Endometrial microvascular endothelial cells (primary cell): ENCODE results near the gene FITM1. TPM values are rescaled to one million over a fixed set of nuclear protein-coding genes. Genes with fewer than 3 reads are reported as not detected.

Experiments
- in situ Hi-C: cut with HindIII; loops from 2 replicates; pipeline ENCODE4 v1.10.0; 2017; ENCODE audit warnings: low sequenced_read_pairs, low pct_unique_long_range_greater_than_20kb; ENCODE audit errors: inconsistent ontology term
- total RNA-seq: library from RNA; depleted of rRNA; stranded (reverse); fragments of >200 nt; gene quantifications from one replicate; pipeline ENCODE4 v1.2.3, GENCODE V29; 2015; ENCODE audit errors: inconsistent ontology term

Gene FITM1
- total RNA-seq, 1 donor from 2014 or later, result 3.3 TPM

- in situ Hi-C loops, result no loop called here
These were observed 42.4 kb downstream of the FITM1 start for GRCh38 chr14:24172871-24173281.

- in situ Hi-C loops, result no loop called here
These were observed 46.1 kb downstream of the FITM1 start for GRCh38 chr14:24176599-24176998.

GRCh38 chr14:24177041-24177825 lies 46.8 kb downstream of the FITM1 start:
- in situ Hi-C loops, result no loop called here

- in situ Hi-C loops, result no loop called here
These were observed 47.4 kb downstream of the FITM1 start for GRCh38 chr14:24177891-24178290.

GRCh38 chr14:24178399-24179178 lies 48.1 kb downstream of the FITM1 start:
- in situ Hi-C loops, result no loop called here

- in situ Hi-C loops, result no loop called here
These were observed 49.0 kb downstream of the FITM1 start for GRCh38 chr14:24179294-24179960.

- in situ Hi-C loops, result no loop called here
These were observed 49.7 kb downstream of the FITM1 start for GRCh38 chr14:24179961-24180796.

- in situ Hi-C loops, result no loop called here
These were observed 51.1 kb downstream of the FITM1 start for GRCh38 chr14:24181371-24182077.

Other genes starting within 250 kb of the FITM1 start
- 66.2 TPM for gene DHRS4, start 176.9 kb upstream of the FITM1 start, total RNA-seq
- 17.1 TPM for gene DHRS4L2, start 141.7 kb upstream of the FITM1 start, total RNA-seq
- not detected for gene CARMIL3, start 78.7 kb upstream of the FITM1 start, total RNA-seq
- gene CPNE6, start 59.1 kb upstream of the FITM1 start, total RNA-seq, result not detected
- gene PCK2, start 36.3 kb upstream of the FITM1 start, total RNA-seq, result 15.8 TPM
- gene DCAF11, start 15.9 kb upstream of the FITM1 start, total RNA-seq, result 52.4 TPM
- 0.65 TPM for gene NRL, start 15.7 kb upstream of the FITM1 start, total RNA-seq
- 239 TPM for gene PSME1, start 5.5 kb downstream of the FITM1 start, total RNA-seq
- 26.7 TPM for gene EMC9, start 10.9 kb downstream of the FITM1 start, total RNA-seq
- gene PSME2, start 16.0 kb downstream of the FITM1 start, total RNA-seq, result 142 TPM
- gene RNF31, start 16.8 kb downstream of the FITM1 start, total RNA-seq, result 121 TPM
- gene IRF9, start 30.6 kb downstream of the FITM1 start, total RNA-seq, result 45.2 TPM
- 2.6 TPM for gene REC8, start 41.4 kb downstream of the FITM1 start, total RNA-seq
- gene IPO4, start 58.2 kb downstream of the FITM1 start, total RNA-seq, result 85.0 TPM
- 83.3 TPM for gene TM9SF1, start 64.8 kb downstream of the FITM1 start, total RNA-seq
- not detected for gene TSSK4, start 75.0 kb downstream of the FITM1 start, total RNA-seq
- 30.0 TPM for gene CHMP4A, start 82.8 kb downstream of the FITM1 start, total RNA-seq
- 2.3 TPM for gene MDP1, start 85.4 kb downstream of the FITM1 start, total RNA-seq
- 193 TPM for gene NEDD8, start 101.7 kb downstream of the FITM1 start, total RNA-seq
- gene GMPR2, start 102.3 kb downstream of the FITM1 start, total RNA-seq, result 144 TPM
- 68.5 TPM for gene TINF2, start 112.0 kb downstream of the FITM1 start, total RNA-seq
- gene TGM1, start 132.5 kb downstream of the FITM1 start, total RNA-seq, result not detected
- 59.6 TPM for gene RABGGTA, start 140.9 kb downstream of the FITM1 start, total RNA-seq
- 23.2 TPM for gene DHRS1, start 169.1 kb downstream of the FITM1 start, total RNA-seq
- 28.9 TPM for gene NOP9, start 169.2 kb downstream of the FITM1 start, total RNA-seq
- 20.7 TPM for gene CIDEB, start 177.3 kb downstream of the FITM1 start, total RNA-seq
- 15.8 TPM for gene LTB4R2, start 179.5 kb downstream of the FITM1 start, total RNA-seq
- gene LTB4R, start 180.8 kb downstream of the FITM1 start, total RNA-seq, result 22.6 TPM
- gene ADCY4, start 204.4 kb downstream of the FITM1 start, total RNA-seq, result 13.9 TPM
- gene RIPK3, start 209.3 kb downstream of the FITM1 start, total RNA-seq, result 7.2 TPM
- 11.9 TPM for gene NFATC4, start 237.5 kb downstream of the FITM1 start, total RNA-seq